NCI-H774 (cell line): Measurements from ENCODE around the gene ESPNL.

Source experiments
- DNase-seq: peaks from one replicate; lab custom pipeline; 2025; lab: John Stamatoyannopoulos, UW

ESPNL gene

DNA sequence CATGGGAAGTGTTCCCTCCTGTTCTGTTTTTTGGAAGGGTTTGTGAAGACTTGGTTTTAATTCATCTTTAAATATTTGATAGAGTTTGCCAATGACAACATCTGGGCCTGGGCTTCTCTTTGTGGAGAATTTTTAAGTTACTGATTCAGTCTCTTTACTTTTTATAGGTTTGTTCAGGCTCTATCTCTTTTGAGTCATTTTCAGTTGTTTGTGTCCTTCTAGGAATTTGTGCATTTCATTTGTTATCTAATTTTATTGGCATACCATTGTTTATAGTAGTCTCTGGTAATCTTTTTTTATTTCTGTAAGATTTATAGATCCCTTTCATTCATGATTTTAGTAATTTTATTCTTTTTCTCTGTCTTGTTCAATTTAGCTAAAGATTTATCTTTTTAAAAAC is 24.7 kb upstream of the ESPNL start:
- DNase-seq = no peak

DNA sequence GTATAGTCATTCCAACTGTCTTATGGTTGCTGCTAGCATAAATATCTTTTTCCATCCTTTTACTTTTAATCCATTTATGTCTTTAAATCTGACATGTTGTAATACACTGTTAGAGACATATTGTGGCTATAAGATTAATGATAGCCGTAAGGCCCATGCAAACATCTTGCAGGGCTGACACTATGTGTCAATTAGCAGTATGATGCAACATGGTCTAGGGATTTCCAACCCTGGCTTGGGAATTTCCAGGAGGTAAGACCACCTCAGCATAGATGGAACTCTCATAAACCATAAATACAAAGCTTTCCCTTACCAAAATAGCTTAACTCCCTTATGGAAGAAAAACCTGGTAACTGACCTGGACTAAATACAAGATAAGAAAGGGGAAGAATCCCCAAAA is 22.8 kb upstream of the ESPNL start:
- DNase-seq = no peak

DNA sequence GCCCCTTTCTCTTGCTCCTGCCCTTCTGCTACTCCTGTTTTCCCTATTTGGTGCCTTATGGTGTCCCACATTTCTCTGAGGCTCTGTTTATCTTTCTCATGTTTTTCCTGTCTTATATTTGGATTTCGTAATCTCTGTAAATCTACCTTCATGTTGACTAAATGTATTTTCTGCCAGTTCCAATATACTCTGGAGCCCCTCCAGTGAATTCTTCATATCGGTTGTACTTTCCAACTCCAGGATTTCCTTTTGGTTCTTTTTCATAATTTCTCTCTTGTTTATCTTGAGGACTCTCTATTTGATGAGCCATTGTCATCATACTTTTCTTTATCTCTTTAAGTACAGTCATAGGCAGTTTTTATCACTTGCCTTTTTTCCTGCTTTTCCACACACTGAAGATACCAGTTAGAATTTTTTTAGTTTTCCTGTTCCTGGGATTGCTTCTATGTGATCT is 20.2 kb upstream of the ESPNL start:
- no peak for DNase-seq

DNA sequence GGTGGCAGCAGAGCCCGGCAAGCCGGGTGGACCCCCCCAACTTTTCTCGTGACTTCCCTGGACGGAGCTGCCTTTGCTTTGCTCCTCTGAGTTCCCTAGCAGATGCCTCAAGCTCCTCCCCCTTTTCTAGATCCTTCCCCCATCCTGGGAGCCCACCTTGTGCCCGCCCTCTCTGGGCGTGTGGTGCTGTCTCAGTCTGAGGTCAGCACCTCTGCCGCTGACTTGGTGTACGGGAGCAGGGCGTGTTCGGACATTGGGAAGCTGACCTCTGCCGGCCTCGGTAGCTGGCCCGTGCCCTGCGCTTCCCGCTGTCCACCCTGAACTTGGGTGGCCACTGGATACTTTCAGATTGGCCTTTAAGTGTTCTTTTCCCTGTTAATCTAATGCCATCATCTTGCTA is 19.6 kb upstream of the ESPNL start:
- no peak for DNase-seq

DNA sequence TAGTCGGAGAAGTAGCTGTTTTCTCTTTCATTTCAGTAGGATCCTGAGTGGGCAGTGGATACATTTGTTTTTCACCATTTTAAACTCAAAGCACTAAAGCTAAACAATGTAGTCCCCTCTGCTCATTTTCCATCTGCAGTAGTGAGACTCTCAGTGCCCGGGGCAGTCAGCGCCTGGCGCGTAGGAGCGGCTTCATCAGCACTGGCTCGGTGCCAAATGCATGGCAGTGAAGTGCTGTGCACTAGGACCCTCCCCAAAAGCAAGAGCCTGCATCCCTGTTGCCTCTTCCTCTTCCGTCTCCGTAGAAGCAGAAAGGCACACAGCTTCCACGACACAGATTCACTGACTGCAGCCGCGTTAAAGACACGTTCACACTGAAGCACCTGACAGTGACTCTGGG is 19.0 kb upstream of the ESPNL start:
- no peak for DNase-seq

DNA sequence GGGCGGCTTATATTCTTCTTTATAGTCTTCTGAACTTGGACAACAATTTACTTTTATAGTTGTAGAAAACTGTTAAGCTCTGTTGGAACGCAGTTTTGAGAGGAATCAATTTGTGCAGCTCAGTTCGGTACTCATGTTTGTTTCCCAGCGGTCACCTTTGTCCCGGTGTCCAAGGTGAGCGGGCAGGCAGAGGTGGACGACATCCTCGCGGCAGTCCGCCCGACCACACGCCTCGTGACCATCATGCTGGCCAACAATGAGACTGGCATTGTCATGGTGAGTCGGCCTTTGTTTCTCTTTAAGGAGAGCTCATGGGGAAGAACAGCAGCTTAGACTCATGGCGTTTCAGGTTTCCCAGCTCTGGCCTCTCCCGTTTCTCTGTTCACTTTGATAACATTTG is 18.6 kb upstream of the ESPNL start:
- DNase-seq = no peak

DNA sequence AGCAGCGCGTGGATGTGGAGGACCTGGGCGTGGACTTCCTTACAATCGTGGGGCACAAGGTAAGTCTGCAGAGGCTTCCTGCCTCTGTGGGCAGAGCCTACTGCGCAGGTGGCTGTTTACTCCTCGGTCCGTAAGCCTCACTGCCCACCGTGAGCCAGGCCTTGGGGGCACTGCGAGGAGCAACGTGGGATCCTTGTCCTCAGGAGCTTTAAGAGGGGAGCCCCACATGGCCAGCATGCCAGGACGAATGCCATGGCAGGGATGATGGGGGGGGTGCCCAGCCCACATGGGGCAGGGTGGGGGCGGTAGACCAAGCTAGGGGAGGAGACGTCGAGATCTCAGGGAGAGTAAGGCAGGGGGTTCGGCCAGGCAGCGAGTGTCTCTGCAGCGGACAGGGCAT is 18.0 kb upstream of the ESPNL start:
- no peak for DNase-seq

DNA sequence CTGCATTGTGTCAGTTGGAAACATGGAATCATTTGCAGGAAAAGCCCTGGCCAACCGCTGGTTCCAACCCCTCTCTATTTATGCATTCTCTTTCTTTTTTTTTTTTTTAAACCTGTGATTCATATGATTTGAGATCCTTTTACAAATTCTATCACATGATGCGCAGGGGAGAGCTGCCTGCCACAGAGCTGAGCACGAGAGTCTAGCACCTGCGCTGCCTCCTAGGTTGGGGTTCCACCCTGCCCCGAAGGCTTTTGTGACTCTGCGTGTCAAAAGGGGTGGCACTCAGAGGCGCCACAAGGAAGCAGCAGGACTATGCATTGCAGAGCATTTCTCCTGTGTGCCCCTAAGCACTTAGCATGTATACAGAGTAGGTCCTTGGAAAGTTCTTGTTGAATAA is 17.3 kb upstream of the ESPNL start:
- DNase-seq = no peak

DNA sequence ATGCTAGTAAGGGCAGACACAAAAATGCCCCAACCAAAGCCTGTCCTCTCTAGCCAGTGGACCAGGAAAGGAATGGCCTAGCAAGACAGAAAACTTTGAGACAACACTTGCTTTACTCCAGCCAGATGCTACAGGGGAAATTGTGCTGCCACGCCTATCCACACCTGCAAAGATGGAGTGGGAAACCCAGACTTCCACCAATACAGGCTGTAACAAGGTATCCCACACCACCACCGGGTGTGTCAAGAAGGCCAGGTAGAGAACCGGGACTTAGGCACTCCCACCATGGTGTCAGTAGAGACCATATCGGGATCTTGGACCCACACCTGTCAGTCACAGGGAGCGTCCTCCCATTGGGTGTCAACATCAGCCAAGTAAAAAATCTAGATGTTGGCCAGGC is 16.2 kb upstream of the ESPNL start:
- DNase-seq = no peak

DNA sequence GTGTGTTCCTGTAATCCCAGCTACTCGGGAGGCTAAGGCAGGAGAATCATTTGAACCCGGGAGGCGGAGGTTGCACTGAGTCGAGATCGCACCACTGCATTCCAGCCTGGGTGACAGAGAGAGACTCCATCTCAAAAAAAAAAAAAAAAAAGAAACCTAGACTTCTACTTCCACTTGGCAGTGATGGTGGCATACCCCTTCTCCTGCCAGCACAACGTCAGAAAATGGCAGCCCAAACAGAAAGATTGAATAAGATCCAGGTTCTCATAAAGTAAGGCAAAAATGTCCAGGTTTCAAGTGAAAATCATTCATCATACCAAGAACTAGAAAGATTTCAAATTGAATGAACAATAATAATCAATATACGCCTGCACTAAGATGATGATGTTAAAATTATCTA is 15.4 kb upstream of the ESPNL start:
- DNase-seq = no peak

DNA sequence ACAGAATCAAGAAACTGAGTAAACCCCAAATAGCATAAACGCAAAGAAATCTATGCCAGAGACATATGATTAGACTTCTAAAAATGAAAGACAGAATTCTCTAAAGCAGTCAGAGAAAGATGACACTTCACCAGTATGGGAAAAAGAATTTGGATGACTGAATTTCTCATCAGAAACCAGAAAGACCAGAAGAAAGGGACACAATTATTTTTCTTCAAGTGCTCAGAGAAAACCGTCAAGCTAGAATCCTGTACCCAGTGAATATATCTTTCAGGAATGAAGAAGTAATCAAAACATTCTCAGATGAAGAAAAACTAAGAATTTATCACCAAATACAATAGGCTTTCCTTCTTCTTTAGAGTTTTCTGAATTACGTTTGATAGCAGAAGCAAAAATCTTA is 14.2 kb upstream of the ESPNL start:
- DNase-seq = no peak

DNA sequence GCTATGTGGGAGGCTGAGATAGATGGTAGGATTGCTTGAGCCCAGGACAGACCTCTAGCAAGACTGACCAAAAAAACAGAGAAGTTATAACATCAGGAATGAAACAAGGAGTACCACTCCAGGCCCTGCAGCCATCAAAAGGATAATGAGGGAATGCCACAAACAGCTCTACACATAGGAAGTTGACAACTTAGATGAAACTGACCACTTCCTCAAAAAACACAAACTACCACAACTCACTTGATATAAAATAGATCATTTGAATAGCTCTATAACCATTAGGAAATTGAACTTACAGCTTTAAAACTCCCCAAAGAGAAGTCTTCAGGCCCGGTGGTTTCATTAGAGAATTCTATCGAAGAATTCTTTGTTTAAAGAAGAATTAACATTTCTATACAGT is 12.9 kb upstream of the ESPNL start:
- no peak for DNase-seq

DNA sequence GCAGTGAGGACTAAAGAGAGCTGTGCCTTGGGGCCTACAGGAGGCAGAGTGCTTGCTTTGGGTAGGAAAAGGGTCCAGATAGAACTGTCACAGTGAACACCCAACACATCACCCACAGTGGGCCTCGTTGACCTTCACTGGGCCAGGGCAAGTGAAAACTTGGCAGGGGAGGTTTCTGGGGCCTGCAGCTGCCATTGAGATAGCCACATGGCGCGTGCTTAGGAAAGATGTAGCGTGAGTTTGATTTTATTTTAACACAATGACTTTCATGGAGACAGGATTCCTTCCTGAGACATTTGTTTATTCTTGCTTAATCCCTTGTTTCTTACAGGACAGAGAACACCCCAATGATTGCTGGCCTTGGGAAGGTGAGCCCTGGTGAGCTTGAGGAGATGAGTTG is 9.3 kb upstream of the ESPNL start:
- DNase-seq = no peak

DNA sequence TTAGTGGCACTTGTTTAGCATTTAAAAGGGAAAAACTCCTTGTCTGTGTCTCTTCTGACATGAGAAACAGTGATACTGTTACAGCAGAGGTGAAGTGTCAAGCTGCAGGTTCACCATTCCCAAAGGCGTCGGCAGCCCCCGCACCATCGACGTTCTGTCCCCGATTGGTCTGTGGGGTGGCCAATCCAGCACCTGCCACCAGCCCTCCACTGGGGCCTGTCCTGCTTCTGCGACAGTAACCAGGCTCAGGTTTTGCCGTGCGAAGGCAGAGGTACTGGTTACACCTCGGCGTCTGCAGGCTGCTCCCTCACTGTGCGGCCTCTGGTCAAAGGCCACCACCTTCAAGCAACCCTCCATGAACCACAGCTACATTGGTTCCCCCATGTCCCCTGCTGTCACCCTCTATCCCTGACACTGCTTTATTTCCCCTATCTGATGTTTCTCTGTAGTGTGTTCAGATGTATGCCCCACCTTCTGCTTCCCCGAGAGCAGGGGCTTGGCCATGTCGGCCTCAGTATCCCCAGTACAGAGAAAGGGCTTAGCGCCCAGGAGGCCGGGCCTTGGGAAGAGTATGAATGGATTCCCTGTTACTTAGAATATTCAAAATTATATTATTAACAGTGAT is 8.6 kb upstream of the ESPNL start:
- no peak for DNase-seq

DNA sequence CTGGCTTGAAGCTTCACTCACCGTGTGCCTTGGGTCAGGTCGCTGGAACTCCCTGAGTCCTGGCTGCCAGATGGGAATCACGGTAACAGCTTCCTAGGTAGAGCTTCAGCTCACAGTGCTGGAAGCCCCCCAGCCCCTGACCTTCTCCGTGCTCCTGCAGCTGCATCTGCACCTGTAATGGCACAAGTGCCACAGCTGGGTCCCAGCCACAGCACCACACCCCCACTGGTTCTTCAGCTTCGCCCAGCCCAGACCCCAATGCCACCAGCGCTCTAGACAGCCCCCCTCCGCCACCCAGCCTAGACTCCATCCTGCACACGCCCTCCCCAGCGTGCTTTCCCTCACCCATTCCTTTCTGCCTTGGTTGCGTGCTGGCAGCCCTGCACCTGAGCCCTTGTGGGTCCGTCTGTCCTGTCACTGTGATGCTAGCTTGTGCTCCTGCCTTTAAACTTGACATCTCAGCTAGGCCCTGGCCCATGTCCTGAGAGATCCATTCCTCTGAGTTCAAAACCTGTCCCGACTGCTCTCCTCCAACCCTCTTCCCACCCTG is 7.6 kb upstream of the ESPNL start:
- DNase-seq = no peak

DNA sequence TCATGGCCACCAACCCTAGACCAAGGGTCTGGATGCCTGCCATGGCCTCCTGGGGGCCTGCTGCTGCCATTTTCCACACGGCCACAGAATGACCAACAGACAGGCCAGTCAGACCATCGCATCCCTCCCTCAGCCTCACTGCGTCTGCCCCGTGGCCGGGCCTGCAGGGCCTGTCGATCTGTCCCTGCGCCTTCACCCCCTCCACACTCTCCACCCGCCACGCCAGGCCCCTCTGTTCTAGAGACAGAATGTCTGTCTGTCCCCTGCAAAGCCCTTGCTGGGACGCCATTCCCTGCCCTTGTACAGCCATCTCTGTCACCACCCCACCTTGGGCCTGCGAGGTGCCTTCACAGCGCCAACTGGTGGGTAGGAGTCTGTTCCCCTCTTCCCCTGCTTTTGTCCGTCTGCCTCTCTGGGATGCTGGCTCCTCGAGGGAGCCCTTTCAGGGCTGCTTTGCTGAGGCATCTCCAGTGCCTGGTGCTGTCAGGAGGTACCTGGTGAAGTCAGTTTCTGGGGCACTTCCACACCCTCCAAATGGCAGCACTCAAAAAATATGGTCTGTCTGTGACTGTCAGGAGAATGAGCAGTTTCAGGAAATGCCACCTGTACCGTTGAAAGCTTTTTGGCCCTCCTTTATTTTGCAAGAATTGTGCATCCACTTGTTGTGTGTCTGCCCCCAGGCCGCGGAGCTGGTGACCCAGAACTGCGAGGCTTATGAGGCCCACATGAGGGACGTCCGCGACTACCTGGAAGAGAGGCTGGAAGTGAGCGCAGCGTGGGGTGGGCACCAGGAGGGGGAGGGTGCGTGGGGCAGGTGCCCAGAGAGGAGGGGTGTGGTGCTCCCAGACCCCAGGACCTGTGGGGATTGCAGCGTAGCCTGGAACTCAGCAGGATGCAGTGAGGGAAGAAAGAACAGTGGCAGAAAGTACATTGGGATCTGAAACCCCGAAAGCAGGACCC is 6.7 kb upstream of the ESPNL start:
- DNase-seq = no peak

DNA sequence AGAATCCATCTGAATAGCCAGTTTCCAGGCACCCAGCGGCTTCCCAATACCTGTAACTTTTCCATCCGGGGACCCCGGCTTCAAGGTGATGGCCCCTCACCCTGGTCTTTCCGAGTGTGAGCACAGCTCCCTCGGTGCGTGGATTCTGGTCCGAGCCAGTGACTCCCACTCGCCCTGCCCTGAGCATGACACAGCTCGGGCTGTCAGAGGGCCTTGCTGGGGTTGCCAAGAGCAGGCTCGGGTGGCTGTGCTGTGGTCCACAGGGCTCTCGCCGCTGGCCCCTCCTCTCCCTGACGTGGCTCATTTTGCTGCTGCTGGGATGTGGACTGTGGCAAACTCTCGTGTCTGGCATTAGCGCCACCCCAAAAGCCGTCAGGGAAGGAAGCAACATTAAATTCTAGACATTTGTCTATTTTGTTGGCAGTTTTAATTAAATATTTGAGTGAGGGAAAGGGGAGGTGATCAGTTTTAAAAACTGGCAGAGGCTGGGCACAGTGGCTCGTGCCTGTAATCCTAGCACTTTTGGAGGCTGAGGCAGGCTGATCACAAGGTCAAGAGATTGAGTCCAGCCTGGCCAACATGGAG is 5.6 kb upstream of the ESPNL start:
- no peak for DNase-seq

DNA sequence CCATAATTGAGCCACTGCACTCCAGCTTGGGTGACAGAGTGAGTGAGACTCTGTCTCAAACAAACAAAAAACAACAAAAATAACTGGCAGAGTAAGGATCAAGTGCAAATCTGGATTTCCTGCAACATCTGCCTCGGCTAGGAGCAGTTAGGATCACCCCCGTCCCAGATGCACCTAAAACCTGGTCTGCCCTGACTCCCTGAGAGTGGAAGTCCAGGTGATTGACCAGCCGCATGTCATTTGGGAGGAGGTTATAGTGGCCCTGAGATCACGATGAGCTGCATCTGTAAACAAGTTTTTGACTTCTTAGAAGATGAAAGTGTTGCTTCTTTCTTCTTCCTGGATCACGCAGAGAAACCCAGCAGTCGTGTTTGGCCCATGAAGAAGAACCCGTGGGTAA is 5.0 kb upstream of the ESPNL start:
- DNase-seq = no peak

DNA sequence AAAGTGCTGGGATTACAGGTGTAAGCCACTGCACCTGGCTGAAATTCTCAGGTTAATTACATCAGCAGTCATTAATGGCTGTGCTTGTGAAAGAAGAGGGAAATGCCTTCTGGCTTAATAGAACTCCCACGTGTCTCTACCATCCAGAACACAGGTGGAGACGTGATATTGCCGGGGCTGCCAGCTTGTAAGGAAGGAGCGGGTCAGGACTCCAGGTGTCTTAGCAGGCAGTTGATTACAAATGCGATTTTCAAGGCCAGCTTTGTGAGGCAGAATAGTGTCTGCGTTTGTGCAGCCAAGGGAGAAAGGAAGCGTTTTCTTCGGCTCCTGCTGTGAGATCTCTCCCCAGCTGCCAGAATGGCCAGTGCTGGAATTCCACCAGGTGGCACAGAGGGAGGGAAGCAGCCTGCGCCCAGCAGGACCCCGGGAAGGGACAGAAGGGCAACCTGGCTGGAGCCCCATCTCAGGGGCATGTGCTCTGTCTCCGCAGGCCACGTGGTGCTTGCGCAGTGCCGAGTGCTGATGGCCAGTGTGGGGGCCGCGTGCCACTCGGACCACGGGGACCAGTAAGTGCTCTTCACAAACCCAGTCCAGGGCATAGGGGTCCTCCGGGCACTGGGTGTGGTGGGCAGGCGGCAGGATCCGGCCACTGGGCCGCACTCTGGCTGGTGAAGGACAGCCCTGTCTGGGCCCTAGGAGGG is 3.7 kb upstream of the ESPNL start:
- DNase-seq = peak; percentile 58

DNA sequence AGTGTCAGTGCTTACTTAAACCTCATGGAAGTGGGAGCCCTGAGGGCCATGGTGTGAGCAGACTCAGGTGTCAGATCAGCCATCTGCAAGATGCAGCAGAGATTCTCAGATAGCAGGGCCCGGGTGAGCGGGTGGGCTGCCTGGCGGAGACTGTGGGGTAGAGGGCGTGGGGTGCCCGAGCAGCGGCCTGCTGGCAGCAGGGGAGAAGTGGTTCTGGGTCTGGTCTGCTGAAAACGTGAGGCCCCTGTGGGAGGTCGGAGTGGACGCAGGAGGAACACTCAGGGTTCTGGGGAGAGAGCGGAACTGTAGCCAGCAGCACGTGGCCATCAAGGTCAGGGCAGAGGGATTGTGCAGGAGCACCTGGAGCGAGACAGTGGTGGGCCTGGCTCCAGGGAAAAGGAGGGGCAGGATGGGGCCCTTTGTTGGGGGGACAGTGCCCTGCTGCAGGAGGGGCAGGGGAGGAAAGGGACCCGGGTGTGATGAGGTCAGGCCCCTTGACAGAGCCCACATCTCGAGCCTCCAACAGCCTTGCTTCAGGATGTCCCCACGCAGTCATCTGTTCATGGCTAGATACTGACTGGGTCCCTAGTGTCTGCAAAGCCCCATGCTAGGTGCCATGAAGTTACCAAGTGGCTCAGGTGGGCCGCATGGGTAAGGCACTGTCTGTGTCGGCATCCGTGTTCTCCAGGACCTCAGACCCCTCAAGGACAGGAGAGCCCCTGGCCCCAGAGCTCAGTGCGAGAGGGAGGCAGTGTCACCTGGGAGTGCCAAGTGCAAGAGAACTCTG is 2.7 kb upstream of the ESPNL start:
- no peak for DNase-seq
